Neural progenitor cell (in vitro differentiated cells): ENCODE data around the gene PCNX2. TPM values are rescaled to one million over a fixed set of nuclear protein-coding genes. Genes with fewer than 3 reads are reported as not detected.

Experiments
- DNase-seq: peaks from one replicate; pipeline ENCODE4 v3.0.0-alpha.2; 2016; ENCODE audit warnings: low spot score
- H2AFZ ChIP-seq: fragments of 200-600 bp; sonication (generic); replicated peaks from 2 replicates; pipeline ENCODE4 v1.6.1; 2016; ENCODE audit warnings: antibody characterized with exemption
- H3F3A ChIP-seq: fragments of 200-600 bp; sonication (generic); 2 replicates; pipeline ENCODE4 v1.6.1; 2016; ENCODE audit warnings: antibody characterized with exemption, low read depth
- H3K27ac ChIP-seq: fragments of 200-600 bp; sonication (generic); 2 replicates; pipeline ENCODE4 v1.5.1; 2016; ENCODE audit warnings: mild to moderate bottlenecking
- H3K27me3 ChIP-seq: fragments of 200-600 bp; sonication (generic); 2 replicates; pipeline ENCODE4 v1.6.1; 2016; ENCODE audit warnings: mild to moderate bottlenecking, moderate library complexity
- H3K36me3 ChIP-seq: fragments of 200-600 bp; sonication (generic); 2 replicates; pipeline ENCODE4 v1.5.1; 2016
- H3K4me1 ChIP-seq: fragments of 200-600 bp; sonication (generic); 2 replicates; pipeline ENCODE4 v1.6.1; 2016; ENCODE audit warnings: mixed run types
- H3K4me2 ChIP-seq: fragments of 200-600 bp; sonication (generic); 2 replicates; pipeline ENCODE4 v1.6.1; 2016
- H3K4me3 ChIP-seq: fragments of 200-600 bp; sonication (generic); 2 replicates; pipeline ENCODE4 v1.5.1; 2016
- H3K79me2 ChIP-seq: fragments of 200-600 bp; sonication (generic); 2 replicates; pipeline ENCODE4 v1.6.1; 2016; ENCODE audit warnings: low read depth
- H3K9ac ChIP-seq: fragments of 200-600 bp; sonication (generic); 2 replicates; pipeline ENCODE4 v1.6.1; 2016
- H3K9me3 ChIP-seq: fragments of 200-600 bp; sonication (generic); 2 replicates; pipeline ENCODE4 v1.5.1; 2016; ENCODE audit warnings: low read depth
- H4K20me1 ChIP-seq: fragments of 200-600 bp; sonication (generic); 2 replicates; pipeline ENCODE4 v1.6.1; 2016; ENCODE audit warnings: low read depth
- H3K27ac Mint-ChIP-seq: 3 replicates; pipeline ENCODE4 v1.8.0; 2021; ENCODE audit warnings: mixed read lengths
- H3K27me3 Mint-ChIP-seq: 2 replicates; pipeline ENCODE4 v1.8.0; 2022; ENCODE audit warnings: low read depth, mild to moderate bottlenecking, inconsistent platforms, moderate library complexity, mixed read lengths; ENCODE audit not compliant: insufficient read depth
- H3K36me3 Mint-ChIP-seq: 3 replicates; pipeline ENCODE4 v1.8.0; 2021; ENCODE audit warnings: mixed read lengths
- H3K4me1 Mint-ChIP-seq: 3 replicates; pipeline ENCODE4 v1.8.0; 2021; ENCODE audit warnings: mixed read lengths
- H3K4me3 Mint-ChIP-seq: 3 replicates; pipeline ENCODE4 v1.8.0; 2021; ENCODE audit warnings: mild to moderate bottlenecking, moderate library complexity, mixed read lengths
- H3K9me3 Mint-ChIP-seq: 3 replicates; pipeline ENCODE4 v1.8.0; 2020; ENCODE audit warnings: mixed read lengths
- CTCF ChIP-seq: fragments of 200-600 bp; sonication (generic); IDR thresholded peaks from 2 replicates; pipeline ENCODE4 v1.5.1; 2017; ENCODE audit warnings: antibody characterized with exemption, mild to moderate bottlenecking
- EZH2 ChIP-seq: fragments of 200-600 bp; sonication (generic); IDR thresholded peaks from 2 replicates; pipeline ENCODE4 v1.6.1; 2017; ENCODE audit warnings: antibody characterized with exemption, mild to moderate bottlenecking, moderate library complexity
- EZH2phosphoT487 ChIP-seq: fragments of 200-600 bp; sonication (generic); IDR thresholded peaks from 2 replicates; pipeline ENCODE4 v1.6.1; 2017; ENCODE audit warnings: antibody characterized with exemption
- total RNA-seq: library from RNA; depleted of rRNA; stranded (reverse); fragments of >200 nt; gene quantifications from 2 replicates; pipeline ENCODE4 v1.2.3, GENCODE V29; 2015; ENCODE audit warnings: low replicate concordance

Gene PCNX2
- total RNA-seq, 1 donor from 2014 or later, result 30.8 TPM

GRCh38 chr1:233063462-233063861 lies 232.1 kb downstream of the PCNX2 start:
- no peaks in the 10 kb centered on the region for H3K9me3 Mint-ChIP-seq
- Histone ChIP-seq H3K9ac (no peak overlapping the region), H3K4me2 (no peak overlapping the region), H2AFZ (no peak overlapping the region), H3K9me3 (no peaks in the 10 kb centered on the region), H3K4me1 (peaks cover 21% of the 10 kb centered on the region), H3K79me2 (no peaks in the 10 kb centered on the region), H4K20me1 (peaks cover 6% of the 10 kb centered on the region), H3K27me3 (no peaks in the 10 kb centered on the region), H3K27ac (no peak overlapping the region), H3K36me3 (peaks cover 7% of the 10 kb centered on the region), H3K4me3 (no peak overlapping the region), H3F3A (no peaks in the 10 kb centered on the region)
- H3K27me3 Mint-ChIP-seq, result no peaks in the 10 kb centered on the region
- H3K27ac Mint-ChIP-seq, result no peak overlapping the region
- peaks cover 7% of the 10 kb centered on the region for H3K36me3 Mint-ChIP-seq
- peaks cover 3% of the 10 kb centered on the region for H3K4me1 Mint-ChIP-seq
- H3K4me3 Mint-ChIP-seq, result no peak overlapping the region
- no peak for DNase-seq
- TF ChIP-seq EZH2 (no peak), EZH2phosphoT487 (no peak), CTCF (no peak)

GRCh38 chr1:233061265-233061664 lies 234.3 kb downstream of the PCNX2 start:
- Histone ChIP-seq H3K4me3 (no peak overlapping the region), H4K20me1 (peaks cover 6% of the 10 kb centered on the region), H3F3A (peaks cover 5% of the 10 kb centered on the region), H3K9me3 (no peaks in the 10 kb centered on the region), H3K79me2 (no peaks in the 10 kb centered on the region), H3K4me2 (no peak overlapping the region), H3K4me1 (peaks cover 25% of the 10 kb centered on the region), H3K27me3 (no peaks in the 10 kb centered on the region), H2AFZ (no peak overlapping the region), H3K36me3 (peaks cover 7% of the 10 kb centered on the region), H3K9ac (no peak overlapping the region), H3K27ac (no peak overlapping the region)
- Mint-ChIP-seq H3K27ac (no peak overlapping the region), H3K9me3 (no peaks in the 10 kb centered on the region), H3K4me1 (peaks cover 3% of the 10 kb centered on the region), H3K4me3 (no peak overlapping the region), H3K27me3 (no peaks in the 10 kb centered on the region), H3K36me3 (peaks cover 2% of the 10 kb centered on the region)
- TF ChIP-seq EZH2 (no peak), EZH2phosphoT487 (no peak), CTCF (no peak)
- DNase-seq, result no peak

- H3K27me3 ChIP-seq, result no peaks in the 10 kb centered on the region
- no peaks in the 10 kb centered on the region for H3K27me3 Mint-ChIP-seq
- H3K9me3 Mint-ChIP-seq, result no peaks in the 10 kb centered on the region
- peaks cover 12% of the 10 kb centered on the region for H3F3A ChIP-seq
- H3K27ac Mint-ChIP-seq, result no peak overlapping the region
- H3K4me3 Mint-ChIP-seq, result no peak overlapping the region
- H4K20me1 ChIP-seq, result peaks cover 6% of the 10 kb centered on the region
- peaks cover 3% of the 10 kb centered on the region for H3K4me1 Mint-ChIP-seq
- H3K36me3 Mint-ChIP-seq, result peaks cover 2% of the 10 kb centered on the region
- H3K9me3 ChIP-seq, result no peaks in the 10 kb centered on the region
- H3K4me3 ChIP-seq, result no peak overlapping the region
- no peaks in the 10 kb centered on the region for H3K79me2 ChIP-seq
- no peak overlapping the region for H3K27ac ChIP-seq
- peaks cover 33% of the 10 kb centered on the region for H3K4me1 ChIP-seq
- no peak overlapping the region for H2AFZ ChIP-seq
- H3K9ac ChIP-seq, result no peak overlapping the region
- peaks cover 7% of the 10 kb centered on the region for H3K36me3 ChIP-seq
- peak overlapping the region; percentile 10 for H3K4me2 ChIP-seq
- TF ChIP-seq EZH2 (no peak), CTCF (no peak), EZH2phosphoT487 (no peak)
- peak; percentile 24 for DNase-seq
Observed at GRCh38 chr1:233060461-233060994, 235.0 kb downstream of the PCNX2 start.
